Measurements from ENCODE around the gene SHC2.
"Not testable (repeated sequence)": the region's sequence is repeated elsewhere in the genome, so short reads cannot be mapped to it uniquely, and the experiment has no call there.

The SHC2 gene

DNA sequence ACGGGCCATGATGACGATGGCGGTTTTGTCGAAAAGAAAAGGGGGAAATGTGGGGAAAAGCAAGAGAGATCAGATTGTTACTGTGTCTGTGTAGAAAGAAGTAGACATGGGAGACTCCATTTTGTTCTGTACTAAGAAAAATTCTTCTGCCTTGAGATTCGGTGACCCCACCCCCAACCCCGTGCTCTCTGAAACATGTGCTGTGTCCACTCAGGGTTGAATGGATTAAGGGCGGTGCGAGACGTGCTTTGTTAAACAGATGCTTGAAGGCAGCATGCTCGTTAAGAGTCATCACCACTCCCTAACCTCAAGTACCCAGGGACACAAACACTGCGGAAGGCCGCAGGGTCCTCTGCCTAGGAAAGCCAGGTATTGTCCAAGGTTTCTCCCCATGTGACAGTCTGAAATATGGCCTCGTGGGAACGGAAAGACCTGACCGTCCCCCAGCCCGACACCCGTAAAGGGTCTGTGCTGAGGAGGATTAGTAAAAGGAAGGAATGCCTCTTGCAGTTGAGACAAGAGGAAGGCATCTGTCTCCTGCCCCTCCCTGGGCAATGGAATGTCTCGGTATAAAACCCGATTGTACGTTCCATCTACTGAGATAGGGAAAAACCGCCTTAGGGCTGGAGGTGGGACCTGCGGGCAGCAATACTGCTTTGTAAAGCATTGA is 74.1 kb downstream of the SHC2 start:
- FAIRE-seq, result not testable (repeated sequence)

- not testable (repeated sequence) for FAIRE-seq
These were observed 74.6 kb downstream of the SHC2 start for GRCh38 chr19:386189-386588.

DNA sequence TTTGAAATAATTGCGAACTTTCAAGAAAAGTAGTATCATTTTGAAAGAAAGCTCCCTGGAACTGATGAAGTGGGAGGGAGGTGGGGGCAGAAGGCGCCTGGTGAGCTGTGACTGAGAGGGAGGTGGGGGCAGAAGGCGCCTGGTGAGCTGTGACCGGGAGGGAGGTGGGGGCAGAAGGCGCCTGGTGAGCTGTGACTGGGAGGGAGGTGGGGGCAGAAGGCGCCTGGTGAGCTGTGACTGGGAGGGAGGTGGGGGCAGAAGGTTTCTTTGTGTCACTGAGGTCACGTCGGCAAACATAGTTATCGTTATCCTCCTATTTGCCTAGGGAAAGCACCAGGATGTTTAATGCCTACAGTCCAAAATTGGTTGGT is 76.0 kb downstream of the SHC2 start:
- no peak for FAIRE-seq

DNA sequence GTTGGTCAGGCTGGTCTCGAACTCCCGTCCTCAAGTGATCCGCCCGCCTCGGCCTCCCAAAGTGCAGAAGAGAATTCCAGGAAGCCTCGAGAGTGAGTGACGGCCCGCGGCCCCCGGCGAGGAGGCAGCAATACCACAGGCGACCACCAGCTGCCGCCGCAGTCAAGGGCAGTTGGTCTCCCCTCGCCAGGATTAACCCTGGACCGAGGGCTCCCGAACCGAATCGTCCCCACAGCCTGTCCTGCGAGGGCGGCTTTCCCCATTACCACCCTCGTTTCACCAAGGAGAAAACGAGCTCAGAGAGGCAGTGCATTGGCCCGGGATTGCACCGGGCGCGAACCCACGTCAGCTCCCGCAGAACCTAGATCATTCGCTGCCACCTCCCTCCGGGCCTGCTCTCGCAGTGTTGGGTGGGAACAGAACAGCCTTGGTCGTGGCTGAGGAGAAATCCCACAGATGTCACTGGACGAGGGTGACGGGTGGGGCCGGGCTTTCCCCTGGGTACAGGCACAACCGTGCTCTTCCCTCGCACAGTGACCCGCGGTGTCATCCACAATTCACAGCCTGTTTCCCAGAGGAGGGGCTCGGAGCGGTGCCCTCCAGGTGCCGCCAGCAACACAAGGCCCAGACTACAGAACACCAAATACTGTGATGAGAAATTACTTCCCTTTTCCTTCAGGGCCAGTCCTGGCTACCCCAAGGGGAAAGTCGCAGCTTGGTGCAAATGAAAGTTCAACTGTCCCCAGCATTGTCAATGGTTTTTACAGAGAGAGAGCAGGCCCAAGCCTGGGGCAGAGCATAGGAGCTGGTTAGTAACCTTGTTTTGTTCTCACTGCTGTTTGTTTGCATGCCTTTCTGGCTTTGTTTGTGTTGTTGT is 76.7 kb downstream of the SHC2 start:
- no peak for FAIRE-seq

DNA sequence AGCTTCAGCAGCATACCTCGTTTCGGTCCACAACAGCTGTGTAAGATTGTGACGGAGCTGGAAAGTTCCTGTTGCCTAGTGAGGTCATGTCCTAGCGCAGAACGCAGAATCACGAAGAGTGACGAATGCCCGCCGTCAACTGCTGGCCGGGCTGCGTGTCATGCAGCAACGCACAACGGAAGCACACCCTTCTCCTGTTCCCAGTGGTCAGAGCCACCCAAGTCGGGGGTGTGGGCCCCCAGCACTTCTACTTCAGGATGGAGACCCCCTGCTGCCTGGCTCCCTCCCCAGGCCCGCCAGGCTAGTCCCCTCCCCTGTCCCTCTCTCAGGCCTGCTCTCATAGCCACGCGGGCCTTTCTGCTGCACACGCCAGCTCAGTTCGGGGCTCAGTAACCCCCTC is 77.8 kb downstream of the SHC2 start:
- FAIRE-seq, result no peak

- not testable (repeated sequence) for FAIRE-seq
These were observed 78.3 kb downstream of the SHC2 start for GRCh38 chr19:382578-382977.

DNA sequence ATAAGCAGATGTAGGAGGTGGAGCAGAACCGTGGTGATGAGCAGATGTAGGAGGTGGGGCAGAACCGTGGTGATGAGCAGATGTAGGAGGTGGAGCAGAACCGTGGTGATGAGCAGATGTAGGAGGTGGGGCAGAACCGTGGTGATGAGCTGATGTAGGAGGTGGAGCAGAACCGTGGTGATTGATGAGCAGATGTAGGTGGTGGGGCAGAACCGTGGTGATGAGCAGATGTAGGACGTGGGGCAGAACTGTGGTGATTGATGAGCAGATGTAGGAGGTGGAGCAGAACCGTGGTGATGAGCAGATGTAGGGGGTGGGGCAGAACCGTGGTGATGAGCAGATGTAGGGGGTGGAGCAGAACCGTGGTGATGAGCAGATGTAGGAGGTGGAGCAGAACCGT is 78.9 kb downstream of the SHC2 start:
- FAIRE-seq, result not testable (repeated sequence)

- FAIRE-seq, result not testable (repeated sequence)
These were observed 80.1 kb downstream of the SHC2 start for GRCh38 chr19:380618-381219.

GRCh38 chr19:379796-380195 is 81.0 kb downstream of the SHC2 start:
- no peak for FAIRE-seq

- no peak for FAIRE-seq
These were observed 82.1 kb downstream of the SHC2 start for GRCh38 chr19:378706-379105.

- no peak for FAIRE-seq
These were observed 82.8 kb downstream of the SHC2 start for GRCh38 chr19:377801-378581.

GRCh38 chr19:376111-376470 is 84.7 kb downstream of the SHC2 start:
- FAIRE-seq, result no peak

GRCh38 chr19:375395-376110 is 85.3 kb downstream of the SHC2 start:
- FAIRE-seq, result no peak

- no peak for FAIRE-seq
These were observed 86.0 kb downstream of the SHC2 start for GRCh38 chr19:374886-375235.

GRCh38 chr19:374183-374885 is 86.5 kb downstream of the SHC2 start:
- no peak for FAIRE-seq

DNA sequence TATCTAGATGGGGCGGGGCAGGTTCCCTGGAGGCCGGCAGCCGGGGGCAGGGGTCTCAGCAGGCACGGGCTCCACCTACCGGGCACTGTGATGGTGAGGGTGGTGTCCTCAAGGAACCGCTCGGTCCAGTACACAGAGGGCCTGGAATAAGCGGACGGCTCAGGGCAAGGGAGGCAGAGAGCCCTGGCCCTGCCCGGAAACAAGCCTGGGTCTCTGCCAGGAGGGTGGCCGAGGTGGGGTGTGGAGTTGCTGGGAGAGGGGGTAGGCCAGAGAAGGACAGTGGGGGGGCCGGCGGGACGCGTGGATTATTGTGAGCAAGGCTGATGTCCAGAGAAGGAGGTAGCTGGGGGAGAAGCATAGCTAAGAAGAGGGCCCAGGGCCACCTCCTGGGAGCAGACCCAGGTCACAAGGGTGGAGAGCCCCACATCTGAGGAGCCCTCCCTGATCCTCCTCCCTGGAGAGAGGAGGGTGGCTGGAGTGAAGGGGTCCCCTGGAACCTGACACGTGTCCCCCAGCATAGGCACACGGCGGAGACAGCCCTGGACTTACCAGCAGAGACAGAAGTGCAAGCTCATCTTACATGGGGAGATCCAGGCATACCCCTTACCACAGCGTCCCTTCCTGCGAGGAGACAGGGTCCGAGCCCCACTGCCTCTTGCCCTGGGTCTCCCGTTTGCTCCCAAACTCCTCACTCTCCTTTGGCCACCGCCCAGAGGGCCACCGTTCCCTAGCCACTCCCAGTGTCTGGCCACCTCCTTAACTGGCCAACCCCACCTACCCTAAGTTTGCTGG is 87.2 kb downstream of the SHC2 start:
- no peak for FAIRE-seq

GRCh38 chr19:372306-372890 is 88.4 kb downstream of the SHC2 start:
- FAIRE-seq, result no peak

DNA sequence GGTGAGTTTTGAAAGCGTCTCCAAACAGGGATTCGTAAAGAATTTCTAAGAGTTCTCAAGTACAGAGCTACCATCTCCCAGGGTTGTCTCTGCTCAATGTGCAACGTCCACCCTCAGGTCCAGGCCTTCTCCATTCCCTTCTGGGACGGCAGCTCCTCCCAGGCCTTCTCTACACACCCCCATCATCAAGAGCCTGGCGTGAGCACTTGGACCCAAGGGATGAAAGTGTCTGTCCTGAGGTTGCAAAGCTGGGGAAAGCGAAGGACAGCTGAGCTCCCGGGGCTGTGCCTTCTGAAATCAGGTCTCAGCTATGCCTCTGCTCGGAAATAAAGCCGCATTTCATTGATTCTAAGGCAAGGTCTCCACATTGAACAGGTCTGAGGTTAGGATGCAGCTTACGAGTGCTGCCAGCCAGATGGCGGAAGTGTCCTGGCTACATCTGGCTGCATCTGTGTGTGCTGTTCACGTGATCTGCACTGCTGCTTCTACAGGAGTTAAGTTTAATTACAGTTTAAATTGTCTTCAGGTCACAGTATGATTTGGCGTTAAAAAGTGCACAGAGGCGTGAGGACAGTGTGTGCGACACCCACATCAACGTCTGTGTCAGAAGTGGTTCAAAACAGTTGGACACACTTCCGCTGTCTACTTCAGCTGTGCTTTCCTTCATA is 89.2 kb downstream of the SHC2 start:
- FAIRE-seq, result no peak

DNA sequence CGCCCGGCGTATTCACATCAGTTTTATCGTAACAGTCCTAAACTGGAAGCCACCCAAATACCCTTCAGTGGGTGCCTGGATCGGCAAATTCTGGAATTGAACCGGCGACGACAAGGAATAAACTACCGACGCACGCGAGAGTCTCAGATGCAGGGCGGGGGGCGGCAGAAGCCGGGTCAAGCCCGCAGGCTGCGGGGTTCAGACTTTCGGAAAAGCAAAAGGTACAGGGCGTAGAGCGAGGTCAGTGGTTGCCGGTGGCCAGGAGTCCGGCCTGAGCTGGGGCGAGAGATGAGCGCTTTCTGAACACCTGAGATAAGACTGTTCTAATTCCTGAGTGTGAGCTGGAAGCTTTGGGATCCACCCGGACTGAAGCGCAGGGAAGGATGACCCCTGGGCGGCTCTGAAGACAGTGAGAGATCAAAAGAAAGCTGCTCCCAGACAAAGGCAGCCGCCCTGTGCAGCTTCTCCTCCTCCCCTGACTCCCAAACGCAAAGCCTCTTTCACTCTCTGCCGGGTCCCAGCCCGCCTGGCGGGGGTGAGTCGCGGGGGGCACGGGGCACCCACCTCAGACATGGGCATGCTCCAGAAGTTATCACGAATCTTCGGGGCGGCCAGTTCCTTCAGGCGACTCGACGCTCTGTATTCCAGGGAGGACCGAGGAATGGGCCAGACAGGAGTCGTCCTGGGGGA is 90.0 kb downstream of the SHC2 start:
- no peak for FAIRE-seq

GRCh38 chr19:369876-370275 is 91.0 kb downstream of the SHC2 start:
- FAIRE-seq, result no peak

Measured in islet of Langerhans (tissue), 1 donor.